Activated B cell treated with CpG ODN at 0.5 μM for 24 hours (primary cell): ENCODE data around the gene CLCN7. TPM values are rescaled to one million over a fixed set of nuclear protein-coding genes. Genes with fewer than 3 reads are reported as not detected.

Experiments used
- ATAC-seq: fragments of 200-7000 bp; cut with Tn5 transposase; one replicate; pipeline ENCODE4 v1.10.0; 2021; ENCODE audit warnings: low read depth, mild to moderate bottlenecking, moderate library complexity
- CTCF ChIA-PET: fragments of 350-600 bp; sonication (Branson Sonifier 250); formaldehyde crosslinking; loops from one replicate; lab custom pipeline; 2021; ENCODE audit warnings: antibody characterized with exemption; lab: Charles Lee
- POLR2A ChIA-PET: fragments of 350-600 bp; sonication (Branson Sonifier 250); formaldehyde crosslinking; loops from one replicate; lab custom pipeline; 2021; ENCODE audit warnings: antibody characterized with exemption; lab: Charles Lee
- DNase-seq: peaks from one replicate; pipeline ENCODE4 v3.0.0; 2022
- H3K27ac Mint-ChIP-seq: one replicate; pipeline ENCODE4 v1.8.0; 2020; ENCODE audit warnings: mixed read lengths
- H3K27me3 Mint-ChIP-seq: one replicate; pipeline ENCODE4 v1.8.0; 2021; ENCODE audit warnings: mixed read lengths
- H3K36me3 Mint-ChIP-seq: one replicate; pipeline ENCODE4 v1.8.0; 2021; ENCODE audit warnings: low read depth, mixed read lengths
- H3K4me1 Mint-ChIP-seq: one replicate; pipeline ENCODE4 v1.8.0; 2021; ENCODE audit warnings: mixed read lengths
- H3K4me3 Mint-ChIP-seq: one replicate; pipeline ENCODE4 v1.8.0; 2020; ENCODE audit warnings: mild to moderate bottlenecking, mixed read lengths
- H3K9me3 Mint-ChIP-seq: one replicate; pipeline ENCODE4 v1.8.0; 2020; ENCODE audit warnings: mixed read lengths
- intact Hi-C: fragments of 100-400 bp; cut with micrococcal nuclease; formaldehyde crosslinking; loops from one replicate; pipeline ENCODE4 v1.15.1; 2024
- total RNA-seq: library from RNA; stranded (reverse); gene quantifications from 2 replicates; pipeline ENCODE4 v1.2.3, GENCODE V29; 2022
- TF ChIP-seq, protein P1 (sequence below): fragments of 200-600 bp; IDR thresholded peaks from one replicate; pipeline ENCODE4 v1.8.0; 2022; ENCODE audit warnings: antibody characterized with exemption, mild to moderate bottlenecking

CLCN7 gene
- total RNA-seq, 1 donor from 2014 or later = 144 TPM

DNA sequence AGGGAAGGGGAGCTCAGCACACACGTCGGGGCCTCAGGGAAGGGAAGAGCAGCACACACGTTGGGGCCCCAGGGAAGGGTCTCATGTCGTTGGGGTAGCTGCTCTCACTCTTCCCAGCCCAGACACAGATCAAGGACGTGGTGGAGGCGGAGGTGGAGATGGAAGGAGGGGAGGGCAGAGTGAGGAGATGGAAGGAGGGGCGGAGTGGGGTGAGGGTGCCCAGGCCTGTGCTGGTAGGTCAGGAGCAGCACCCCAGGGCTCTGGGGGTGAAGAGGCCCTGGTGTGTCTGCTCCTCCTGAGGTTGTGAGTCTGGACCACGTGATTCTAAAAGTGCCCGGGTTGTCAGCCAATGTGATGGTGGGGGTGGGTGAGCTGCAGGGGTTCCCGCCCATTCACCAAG lies 14.9 kb downstream of the CLCN7 start:
- CTCF ChIA-PET = no interaction called here
- Mint-ChIP-seq H3K27me3 (no peaks in the 10 kb centered on the region), H3K4me1 (peaks cover 26% of the 10 kb centered on the region), H3K36me3 (peaks cover 50% of the 10 kb centered on the region), H3K9me3 (no peaks in the 10 kb centered on the region), H3K4me3 (no peak overlapping the region), H3K27ac (peak overlapping the region; percentile 90)
- TF ChIP-seq, protein P1, sequence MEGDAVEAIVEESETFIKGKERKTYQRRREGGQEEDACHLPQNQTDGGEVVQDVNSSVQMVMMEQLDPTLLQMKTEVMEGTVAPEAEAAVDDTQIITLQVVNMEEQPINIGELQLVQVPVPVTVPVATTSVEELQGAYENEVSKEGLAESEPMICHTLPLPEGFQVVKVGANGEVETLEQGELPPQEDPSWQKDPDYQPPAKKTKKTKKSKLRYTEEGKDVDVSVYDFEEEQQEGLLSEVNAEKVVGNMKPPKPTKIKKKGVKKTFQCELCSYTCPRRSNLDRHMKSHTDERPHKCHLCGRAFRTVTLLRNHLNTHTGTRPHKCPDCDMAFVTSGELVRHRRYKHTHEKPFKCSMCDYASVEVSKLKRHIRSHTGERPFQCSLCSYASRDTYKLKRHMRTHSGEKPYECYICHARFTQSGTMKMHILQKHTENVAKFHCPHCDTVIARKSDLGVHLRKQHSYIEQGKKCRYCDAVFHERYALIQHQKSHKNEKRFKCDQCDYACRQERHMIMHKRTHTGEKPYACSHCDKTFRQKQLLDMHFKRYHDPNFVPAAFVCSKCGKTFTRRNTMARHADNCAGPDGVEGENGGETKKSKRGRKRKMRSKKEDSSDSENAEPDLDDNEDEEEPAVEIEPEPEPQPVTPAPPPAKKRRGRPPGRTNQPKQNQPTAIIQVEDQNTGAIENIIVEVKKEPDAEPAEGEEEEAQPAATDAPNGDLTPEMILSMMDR = no peak
- no peak for ATAC-seq
- POLR2A ChIA-PET = interaction anchor here (0.7 to 3.5 kb wide), 7 partner anchors 11 to 52 kb away, joined by 4 to 52 read pairs (median 30); partner anchors contain the start of genes CCDC154, TELO2 and UQCC4
- DNase-seq = no peak
- intact Hi-C loops = loop anchor here (1.0 to 10.0 kb wide), 2 partner anchors 15 to 155 kb away; partner anchors contain the start of genes CLCN7, CRAMP1 and IFT140

DNA sequence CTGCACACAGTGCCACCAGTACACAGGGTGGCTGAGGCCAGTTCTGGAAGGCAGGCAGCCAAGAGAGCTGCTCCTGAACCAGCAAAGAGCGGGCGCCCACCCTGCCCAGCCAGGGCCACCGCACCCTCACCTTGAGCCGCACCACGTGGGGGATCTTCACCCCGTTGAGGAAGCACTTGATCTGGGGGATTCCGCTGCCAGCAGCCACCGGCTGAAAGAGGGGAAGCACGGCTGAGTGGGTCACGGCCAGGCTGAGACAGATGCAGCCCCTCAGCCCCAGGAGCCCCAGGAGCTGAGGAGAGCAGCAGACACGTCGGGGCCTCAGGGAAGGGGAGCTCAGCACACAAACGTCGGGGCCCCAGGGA lies 15.9 kb downstream of the CLCN7 start:
- no peaks in the 10 kb centered on the region for H3K9me3 Mint-ChIP-seq
- ATAC-seq (peak; percentile 93), DNase-seq (peak; percentile 73)
- intact Hi-C loops = loop anchor here (1.0 to 10.0 kb wide), 5 partner anchors 14 to 156 kb away; partner anchors contain the start of genes CLCN7, CRAMP1, IFT140 and TELO2
- peak overlapping the region; percentile 99 for H3K27ac Mint-ChIP-seq
- POLR2A ChIA-PET = interaction anchor here (0.6 to 3.5 kb wide), 20 partner anchors 11 to 254 kb away, joined by 3 to 52 read pairs (median 4); partner anchors contain the start of genes CCDC154, JPT2, MAPK8IP3 and PERCC1
- TF ChIP-seq, protein P1 = no peak
- peaks cover 26% of the 10 kb centered on the region for H3K4me1 Mint-ChIP-seq
- H3K36me3 Mint-ChIP-seq = peaks cover 49% of the 10 kb centered on the region
- peak overlapping the region; percentile 76 for H3K4me3 Mint-ChIP-seq
- H3K27me3 Mint-ChIP-seq = no peaks in the 10 kb centered on the region
- CTCF ChIA-PET = interaction anchor here (1.3 kb wide), 1 partner anchor 30 kb away, joined by 3 read pairs; no protein-coding TSS in a partner anchor

DNA sequence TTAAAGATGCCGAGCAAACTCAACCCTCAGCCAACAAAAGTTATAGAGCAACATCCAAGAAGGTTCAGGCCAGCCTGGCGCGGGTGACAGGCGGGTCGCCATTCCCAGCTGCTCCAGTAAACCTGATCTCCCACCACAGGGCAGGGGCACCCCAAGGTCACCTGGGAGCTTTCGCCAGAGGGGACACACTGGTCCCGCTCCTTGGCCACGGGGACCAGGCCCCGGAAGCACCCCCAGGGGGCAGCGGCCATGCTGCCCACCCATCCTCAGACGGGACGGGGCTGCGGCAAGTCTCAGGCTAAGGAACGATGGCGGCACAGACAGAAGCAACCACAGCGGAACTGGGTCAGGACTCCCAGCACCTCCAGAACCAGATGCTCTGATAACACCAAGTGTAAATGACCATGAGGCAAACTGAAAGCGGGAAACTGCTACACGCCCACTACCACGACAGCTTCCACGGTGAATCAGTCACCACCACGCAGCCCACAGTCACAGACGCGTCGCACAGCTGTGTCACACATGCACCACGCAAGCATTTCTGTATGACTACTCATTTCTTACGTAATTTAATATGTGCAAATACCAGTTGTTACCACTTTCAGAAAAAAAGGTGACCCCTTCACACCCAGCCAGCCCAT lies 16.4 kb downstream of the CLCN7 start:
- no peak for DNase-seq

DNA sequence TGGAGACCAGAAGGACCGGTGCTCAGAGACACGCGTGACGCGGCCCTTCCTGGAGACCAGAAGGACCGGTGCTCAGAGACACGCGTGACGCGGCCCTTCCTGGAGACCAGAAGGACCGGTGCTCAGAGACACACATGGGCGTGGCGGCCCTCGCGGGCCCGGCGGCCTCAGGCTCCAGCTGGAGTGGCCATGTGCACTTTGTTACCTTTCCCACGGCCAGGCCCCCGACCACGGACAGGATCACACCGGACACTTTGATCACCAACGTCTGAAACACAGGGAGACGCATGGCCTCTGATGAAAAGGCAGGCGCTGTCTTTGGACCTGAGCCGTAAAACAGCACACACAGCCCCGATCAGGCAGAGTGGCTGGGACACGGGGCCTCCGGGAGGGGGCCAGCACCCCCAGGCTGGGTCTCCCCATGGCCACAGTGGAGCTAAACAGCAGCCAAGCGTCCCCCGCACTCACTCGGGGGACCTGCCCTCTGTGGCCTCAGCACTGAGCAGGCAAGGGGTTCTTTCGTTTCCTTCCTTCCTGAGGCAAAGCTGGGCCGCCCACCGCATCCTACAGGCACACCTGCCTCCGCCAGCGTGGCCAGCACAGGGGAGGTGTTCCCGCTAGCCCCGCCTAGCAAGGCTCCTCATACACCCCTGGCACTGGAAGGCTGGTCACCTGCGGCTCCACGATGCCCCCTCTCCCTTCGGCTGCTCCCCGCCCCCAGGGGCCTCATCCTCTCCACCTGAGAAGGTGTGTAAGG lies 17.2 kb downstream of the CLCN7 start:
- H3K27me3 Mint-ChIP-seq = no peaks in the 10 kb centered on the region
- H3K4me1 Mint-ChIP-seq = peaks cover 26% of the 10 kb centered on the region
- ChIA-PET POLR2A (interaction anchor here (0.6 to 3.5 kb wide), 11 partner anchors 12 to 557 kb away, joined by 3 to 52 read pairs (median 9); partner anchors contain the start of genes CCDC154, JPT2, MAPK8IP3 and TELO2), CTCF (no interaction called here)
- peaks cover 53% of the 10 kb centered on the region for H3K36me3 Mint-ChIP-seq
- peak overlapping the region; percentile 99 for H3K27ac Mint-ChIP-seq
- peak overlapping the region; percentile 36 for H3K4me3 Mint-ChIP-seq
- intact Hi-C loops = loop anchor here (1.0 to 10.0 kb wide), 4 partner anchors 12 to 157 kb away; partner anchors contain the start of genes CRAMP1, IFT140 and TELO2
- DNase-seq (no peak), ATAC-seq (no peak)
- no peaks in the 10 kb centered on the region for H3K9me3 Mint-ChIP-seq
- TF ChIP-seq, protein P1 = no peak

More for the DNA sequence above, 16.4 kb downstream of the CLCN7 start:
- ChIA-PET CTCF (interaction anchor here (1.3 kb wide), 1 partner anchor 29 kb away, joined by 3 read pairs; no protein-coding TSS in a partner anchor), POLR2A (interaction anchor here (0.6 to 3.5 kb wide), 20 partner anchors 11 to 556 kb away, joined by 3 to 52 read pairs (median 4); partner anchors contain the start of genes CCDC154, JPT2, MAPK8IP3 and PERCC1)
- Mint-ChIP-seq H3K4me3 (peak overlapping the region; percentile 76), H3K36me3 (peaks cover 52% of the 10 kb centered on the region), H3K4me1 (peaks cover 26% of the 10 kb centered on the region), H3K27ac (peak overlapping the region; percentile 99), H3K27me3 (no peaks in the 10 kb centered on the region), H3K9me3 (no peaks in the 10 kb centered on the region)
- peak; percentile 72 for ATAC-seq
- intact Hi-C loops = loop anchor here (1.0 to 10.0 kb wide), 4 partner anchors 13 to 156 kb away; partner anchors contain the start of genes CRAMP1, IFT140 and TELO2
- TF ChIP-seq, protein P1 = no peak
